PC-3 (cell line): ENCODE data around the gene ARHGEF28. TPM values are rescaled to one million over a fixed set of nuclear protein-coding genes. Genes with fewer than 3 reads are reported as not detected.

Source experiments
- ATAC-seq: fragments of 200-7000 bp; cut with Tn5 transposase; 2 replicates; pipeline ENCODE4 v1.9.1; 2020; ENCODE audit warnings: mild to moderate bottlenecking, moderate library complexity
- BruUV-seq: library from RNA; stranded (reverse); fragments of 400-500 nt; replicated peaks from 2 replicates; lab custom pipeline; 2021; lab: Mats Ljungman, UMichigan
- CTCF ChIA-PET: fragments of 300-600 bp; sonication (Branson Sonifier 250); formaldehyde crosslinking; loops from one replicate; lab custom pipeline; 2022; ENCODE audit warnings: antibody characterized with exemption; lab: Charles Lee
- POLR2A ChIA-PET: fragments of 300-600 bp; sonication (Branson Sonifier 250); formaldehyde crosslinking; loops from one replicate; lab custom pipeline; 2022; ENCODE audit warnings: antibody characterized with exemption; ENCODE audit not compliant: unreplicated experiment; lab: Charles Lee
- DNase-seq: peaks from one replicate; pipeline ENCODE4 v3.0.0-alpha.2; 2015
- H2AFZ ChIP-seq: fragments of 300-600 bp; sonication (generic); 2 replicates; pipeline ENCODE4 v1.6.0; 2016; ENCODE audit warnings: antibody characterized with exemption, low read length
- H3F3A ChIP-seq: fragments of 300-600 bp; sonication (generic); one replicate; pipeline ENCODE4 v1.6.0; 2017; ENCODE audit warnings: antibody characterized with exemption, low read length, control low read depth, mild to moderate bottlenecking; ENCODE audit not compliant: unreplicated experiment
- H3K27ac ChIP-seq: fragments of 300-600 bp; sonication (generic); 2 replicates; pipeline ENCODE4 v1.5.1; 2016; ENCODE audit warnings: mild to moderate bottlenecking, low read length
- H3K27me3 ChIP-seq: fragments of 300-600 bp; sonication (generic); 2 replicates; pipeline ENCODE4 v1.6.1; 2016; ENCODE audit warnings: low read length, mixed read lengths
- H3K36me3 ChIP-seq: fragments of 300-600 bp; sonication (generic); 2 replicates; pipeline ENCODE4 v1.6.1; 2016; ENCODE audit warnings: low read depth, mixed run types, low read length, mixed read lengths
- H3K4me1 ChIP-seq: fragments of 300-600 bp; sonication (generic); 2 replicates; pipeline ENCODE4 v1.5.1; 2016; ENCODE audit warnings: low read length; ENCODE audit not compliant: insufficient read depth
- H3K4me2 ChIP-seq: fragments of 300-600 bp; sonication (generic); 2 replicates; pipeline ENCODE4 v1.6.0; 2016; ENCODE audit warnings: low read length
- H3K4me3 ChIP-seq: fragments of 300-600 bp; sonication (generic); 2 replicates; pipeline ENCODE4 v1.5.1; 2016; ENCODE audit warnings: mild to moderate bottlenecking, low read length, mixed read lengths
- H3K79me2 ChIP-seq: fragments of 300-600 bp; sonication (generic); 2 replicates; pipeline ENCODE4 v1.6.1; 2017; ENCODE audit warnings: low read length, mixed read lengths
- H3K9ac ChIP-seq: fragments of 300-600 bp; sonication (generic); 2 replicates; pipeline ENCODE4 v1.6.0; 2016; ENCODE audit warnings: mild to moderate bottlenecking, low read length
- H3K9me2 ChIP-seq: fragments of 300-600 bp; sonication (generic); replicated peaks from 2 replicates; pipeline ENCODE4 v1.6.1; 2016; ENCODE audit warnings: mixed run types, low read length, mixed read lengths
- H3K9me3 ChIP-seq: fragments of 300-600 bp; sonication (generic); 2 replicates; pipeline ENCODE4 v1.6.1; 2016; ENCODE audit warnings: low read length, mixed read lengths
- H4K20me1 ChIP-seq: fragments of 300-600 bp; sonication (generic); 2 replicates; pipeline ENCODE4 v1.6.1; 2016; ENCODE audit warnings: low read length, mixed read lengths
- CTCF ChIP-seq: fragments of 300-600 bp; sonication (generic); conservative IDR thresholded peaks from 2 replicates; pipeline ENCODE4 v1.5.1; 2017; ENCODE audit warnings: antibody characterized with exemption, low read depth, mild to moderate bottlenecking, low read length
- EZH2 ChIP-seq: fragments of 300-600 bp; sonication (generic); IDR thresholded peaks from one replicate; pipeline ENCODE4 v1.6.1; 2017; ENCODE audit warnings: antibody characterized with exemption, mild to moderate bottlenecking, low read length; ENCODE audit not compliant: unreplicated experiment
- EZH2phosphoT487 ChIP-seq: fragments of 300-600 bp; sonication (generic); IDR thresholded peaks from 2 replicates; pipeline ENCODE4 v1.6.1; 2018; ENCODE audit warnings: mild to moderate bottlenecking, antibody characterized with exemption, low read length, borderline replicate concordance
- intact Hi-C: fragments of 100-400 bp; cut with micrococcal nuclease; formaldehyde crosslinking; loops from 2 replicates; pipeline ENCODE4 v1.9.0; 2023
- total RNA-seq: library from RNA; depleted of rRNA; stranded (reverse); fragments of >200 nt; gene quantifications from 2 replicates; pipeline ENCODE4 v1.2.3, GENCODE V29; 2014

The ARHGEF28 gene
- total RNA-seq, 1 experiment from 2014 or later = 24.2 TPM

GRCh38 chr5:73865315-73865714 lies 239.3 kb downstream of the ARHGEF28 start:
- POLR2A ChIA-PET = no interaction called here
- TF ChIP-seq EZH2 (no peak), EZH2phosphoT487 (no peak), CTCF (no peak)
- no peak overlapping the region for H2AFZ ChIP-seq
- H3K4me1 ChIP-seq = no peaks in the 10 kb centered on the region
- no peaks in the 10 kb centered on the region for H3K36me3 ChIP-seq
- H3K4me2 ChIP-seq = no peak overlapping the region
- H4K20me1 ChIP-seq = no peaks in the 10 kb centered on the region
- intact Hi-C loops = no loop called here
- ATAC-seq (no peak), DNase-seq (no peak)
- no peaks in the 10 kb centered on the region for H3K9me3 ChIP-seq
- CTCF ChIA-PET = no interaction called here
- no peak overlapping the region for H3K9ac ChIP-seq
- no peak overlapping the region for H3K27ac ChIP-seq
- no TSS peak for BruUV-seq
- no peaks in the 10 kb centered on the region for H3F3A ChIP-seq
- H3K79me2 ChIP-seq = no peaks in the 10 kb centered on the region
- H3K9me2 ChIP-seq = no peaks in the 10 kb centered on the region
- no peak overlapping the region for H3K4me3 ChIP-seq
- no peaks in the 10 kb centered on the region for H3K27me3 ChIP-seq

DNA sequence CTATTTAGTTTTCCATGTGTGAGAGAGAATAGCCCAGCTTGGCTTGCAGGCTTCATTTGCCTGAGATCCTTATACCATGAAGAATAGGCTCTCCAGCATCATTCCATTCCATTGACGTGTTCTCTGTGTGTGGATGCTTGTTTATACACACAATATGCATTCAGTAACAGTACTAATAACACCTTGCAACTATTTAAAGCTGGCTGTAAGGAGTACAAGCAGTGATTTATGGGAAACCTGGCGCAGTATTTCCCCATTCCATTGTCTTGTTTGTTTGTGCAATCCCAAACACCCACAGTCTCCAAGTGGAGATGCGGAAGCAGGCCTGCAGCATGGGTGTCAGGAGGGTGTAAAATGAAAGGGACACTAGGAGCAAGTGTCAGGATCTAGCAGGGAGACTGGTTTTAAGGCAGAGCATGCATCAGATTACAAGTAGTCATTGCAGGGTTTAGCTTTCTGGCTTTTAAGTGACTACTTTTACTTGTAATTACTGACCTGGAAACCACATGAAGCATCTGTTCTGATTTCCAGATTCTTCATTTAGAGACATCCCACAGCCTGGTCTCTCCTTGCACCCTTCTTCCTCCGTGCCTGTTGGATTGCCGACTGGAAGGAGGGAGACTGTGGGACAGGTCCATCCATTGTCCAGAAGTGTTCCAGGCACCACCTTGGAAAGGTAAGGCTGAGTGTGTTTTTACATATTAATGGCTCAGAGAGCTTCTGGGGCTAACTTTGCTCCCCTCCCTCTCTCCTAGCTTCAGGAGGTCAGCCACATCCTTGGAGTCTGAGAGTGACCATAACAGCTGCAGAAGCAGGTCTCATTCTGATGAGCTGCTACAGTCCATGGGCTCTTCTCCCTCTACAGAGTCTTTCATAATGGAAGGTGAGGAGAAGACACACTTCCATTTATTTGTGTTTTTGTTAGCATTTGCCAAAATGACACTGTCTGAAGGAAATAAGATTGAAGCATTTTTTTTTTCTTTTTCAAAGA lies 241.6 kb downstream of the ARHGEF28 start:
- Histone ChIP-seq H3K36me3 (no peaks in the 10 kb centered on the region), H4K20me1 (no peaks in the 10 kb centered on the region), H3K9ac (no peak overlapping the region), H3K9me2 (no peaks in the 10 kb centered on the region), H3K4me1 (no peaks in the 10 kb centered on the region), H3K4me2 (no peak overlapping the region), H3K27me3 (no peaks in the 10 kb centered on the region), H2AFZ (no peak overlapping the region), H3K4me3 (no peak overlapping the region), H3F3A (no peaks in the 10 kb centered on the region), H3K79me2 (no peaks in the 10 kb centered on the region), H3K9me3 (no peaks in the 10 kb centered on the region), H3K27ac (no peak overlapping the region)
- ChIA-PET CTCF (no interaction called here), POLR2A (no interaction called here)
- ATAC-seq (no peak), DNase-seq (no peak)
- no TSS peak for BruUV-seq
- no peak for TF ChIP-seq EZH2
- no peak for TF ChIP-seq EZH2phosphoT487
- no peak for TF ChIP-seq CTCF
- intact Hi-C loops = no loop called here

DNA sequence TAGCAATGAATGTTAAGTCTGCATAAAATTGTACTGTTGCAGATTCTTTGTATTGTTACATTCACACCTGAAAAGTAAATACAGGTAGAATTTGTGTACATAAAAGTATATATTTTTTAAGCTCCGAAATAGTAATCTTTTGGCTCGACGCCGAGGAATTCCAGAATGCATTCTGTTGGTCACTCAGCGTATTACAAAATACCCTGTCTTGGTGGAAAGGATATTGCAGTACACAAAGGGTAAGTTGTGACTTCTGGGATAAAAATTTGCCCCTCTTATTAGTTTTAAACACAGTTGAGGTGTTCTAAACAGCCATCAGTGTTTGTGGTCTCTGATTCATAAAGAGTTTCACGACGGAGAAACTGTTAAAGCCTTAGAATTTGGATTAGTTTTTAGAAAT lies 257.6 kb downstream of the ARHGEF28 start:
- CTCF ChIA-PET = interaction anchor here (0.6 kb wide), 1 partner anchor 56 kb away, joined by 4 read pairs; no protein-coding TSS in a partner anchor
- no peak for TF ChIP-seq EZH2
- no peak for TF ChIP-seq EZH2phosphoT487
- no peak for TF ChIP-seq CTCF
- H3K9ac ChIP-seq = no peak overlapping the region
- no peak for DNase-seq
- intact Hi-C loops = no loop called here
- POLR2A ChIA-PET = no interaction called here
- H3K9me3 ChIP-seq = no peaks in the 10 kb centered on the region
- H3K4me2 ChIP-seq = no peak overlapping the region
- no peaks in the 10 kb centered on the region for H3K79me2 ChIP-seq
- H3K9me2 ChIP-seq = no peaks in the 10 kb centered on the region
- H4K20me1 ChIP-seq = no peaks in the 10 kb centered on the region
- no peaks in the 10 kb centered on the region for H3K4me1 ChIP-seq
- H3K27ac ChIP-seq = no peak overlapping the region
- no peaks in the 10 kb centered on the region for H3F3A ChIP-seq
- H3K36me3 ChIP-seq = no peaks in the 10 kb centered on the region; the same call in 1 of the 2 replicates
- H3K27me3 ChIP-seq = no peaks in the 10 kb centered on the region
- H2AFZ ChIP-seq = no peak overlapping the region
- no peak overlapping the region for H3K4me3 ChIP-seq
- ATAC-seq = no peak
- BruUV-seq = no TSS peak
